Endothelial cell of umbilical vein (primary cell): ENCODE data around the gene RTN1. TPM values are rescaled to one million over a fixed set of nuclear protein-coding genes. Genes with fewer than 3 reads are reported as not detected.

ENCODE experiments used
- BruUV-seq: library from RNA; stranded (reverse); fragments of 400-500 nt; replicated peaks from 2 replicates; lab custom pipeline; 2021; lab: Mats Ljungman, UMichigan
- CTCF ChIA-PET: fragments of 300-600, 350-600 bp; sonication (Branson Sonifier 250); formaldehyde crosslinking; loops from one replicate; lab custom pipeline; 2021; ENCODE audit warnings: antibody characterized with exemption, inconsistent platforms; lab: Charles Lee
- POLR2A ChIA-PET: fragments of 300-600, 350-600 bp; sonication (Branson Sonifier 250); formaldehyde crosslinking; loops from one replicate; lab custom pipeline; 2021; ENCODE audit warnings: antibody characterized with exemption, inconsistent platforms; lab: Charles Lee
- DNase-seq: peaks from one replicate; pipeline ENCODE4 v3.0.0-alpha.2; 2011; ENCODE audit warnings: low read depth, low spot score
- FAIRE-seq: peaks from 2 replicates; lab custom pipeline; 2011; peaks lifted over from hg19 to GRCh38; lab: Jason Lieb, UNC
- H2AFZ ChIP-seq: 2 replicates; pipeline ENCODE4 v1.6.0; 2012; ENCODE audit warnings: low read depth, low read length, control low read depth, inconsistent platforms
- H3K27ac ChIP-seq: 2 replicates; pipeline ENCODE4 v1.5.1; 2011; ENCODE audit warnings: low read depth, mild to moderate bottlenecking, control low read depth, low read length, moderate library complexity; ENCODE audit not compliant: insufficient read depth
- H3K27me3 ChIP-seq, 2 experiments: 2 replicates each; pipeline versions ENCODE4 v1.6.0 to v1.6.1; 2011; ENCODE audit warnings: low read length in 2 of 2, mixed read lengths in 1 of 2; ENCODE audit not compliant: control insufficient read depth in 2 of 2, insufficient read depth in 2 of 2
- H3K36me3 ChIP-seq, 2 experiments: 2 replicates in 1 of 2; 3 replicates in 1 of 2; pipeline ENCODE4 v1.5.1; 2011; ENCODE audit warnings: low read length in 2 of 2, mild to moderate bottlenecking in 1 of 2, moderate library complexity in 1 of 2; ENCODE audit not compliant: control insufficient read depth in 2 of 2, insufficient read depth in 2 of 2; ENCODE audit errors: extremely low read depth in 1 of 2
- H3K4me1 ChIP-seq: 3 replicates; pipeline ENCODE4 v1.5.1; 2011; ENCODE audit warnings: mild to moderate bottlenecking, low read length; ENCODE audit not compliant: control insufficient read depth, insufficient read depth; ENCODE audit errors: extremely low read depth
- H3K4me2 ChIP-seq: 2 replicates; pipeline ENCODE4 v1.6.1; 2011; ENCODE audit warnings: low read length, control low read depth, mixed read lengths; ENCODE audit not compliant: insufficient read depth
- H3K4me3 ChIP-seq, 3 experiments: fragments of 200-600 bp in 1 of 3; sonication (generic), shearing (Covaris generic) in 1 of 3; replicated peaks in 1 of 3; 2 replicates each; pipeline ENCODE4 v1.5.1; 2011 to 2016; ENCODE audit warnings: control low read depth in 3 of 3, low read length in 3 of 3, mild to moderate bottlenecking in 2 of 3, inconsistent platforms in 1 of 3, low read depth in 1 of 3, moderate library complexity in 1 of 3; ENCODE audit not compliant: insufficient read depth in 1 of 3
- H3K79me2 ChIP-seq: 2 replicates; pipeline ENCODE4 v1.6.0; 2012; ENCODE audit warnings: low read length, inconsistent platforms; ENCODE audit not compliant: control insufficient read depth, insufficient read depth
- H3K9ac ChIP-seq: replicated peaks from 2 replicates; pipeline ENCODE3; 2011; ENCODE audit warnings: low read length, control low read depth; ENCODE audit not compliant: insufficient read depth; ENCODE audit errors: extremely low read depth
- H3K9me1 ChIP-seq: replicated peaks from 3 replicates; pipeline ENCODE4 v1.6.0; 2011; ENCODE audit warnings: mild to moderate bottlenecking, low read length; ENCODE audit not compliant: control insufficient read depth, insufficient read depth; ENCODE audit errors: extremely low read depth
- H3K9me3 ChIP-seq: replicated peaks from 2 replicates; pipeline ENCODE4 v1.5.1; 2012; ENCODE audit warnings: low read length, inconsistent platforms; ENCODE audit not compliant: control insufficient read depth, insufficient read depth
- H4K20me1 ChIP-seq: replicated peaks from 2 replicates; pipeline ENCODE3; 2011; ENCODE audit warnings: mild to moderate bottlenecking, low read length; ENCODE audit not compliant: control insufficient read depth, insufficient read depth; ENCODE audit errors: extremely low read depth
- CTCF ChIP-seq, 2 donors: IDR thresholded peaks; 1 replicate in 1 of 2; 2 replicates in 1 of 2; pipeline ENCODE4 v1.5.1; 2011; ENCODE audit warnings: low read length in 2 of 2, mild to moderate bottlenecking in 2 of 2, moderate library complexity in 2 of 2, control low read depth in 1 of 2, inconsistent platforms in 1 of 2, low read depth in 1 of 2; ENCODE audit not compliant: insufficient read depth in 1 of 2; ENCODE audit errors: extremely low read depth in 1 of 2
- EZH2 ChIP-seq: IDR thresholded peaks from 2 replicates; pipeline ENCODE4 v1.6.1; 2012; ENCODE audit warnings: borderline replicate concordance, low read depth, mild to moderate bottlenecking, moderate library complexity, low read length, inconsistent platforms; ENCODE audit not compliant: severe bottlenecking
- FOS ChIP-seq: IDR thresholded peaks from 2 replicates; pipeline ENCODE4 v1.6.1; 2011; ENCODE audit warnings: mild to moderate bottlenecking, low read length, moderate library complexity, borderline replicate concordance; ENCODE audit not compliant: insufficient read depth
- GATA2 ChIP-seq: IDR thresholded peaks from 2 replicates; pipeline ENCODE4 v1.7.0; 2011; ENCODE audit warnings: low read depth, mild to moderate bottlenecking, moderate library complexity, mixed read lengths, low read length; ENCODE audit not compliant: insufficient read length, insufficient read depth
- JUN ChIP-seq: IDR thresholded peaks from 2 replicates; pipeline ENCODE4 v1.6.1; 2011; ENCODE audit warnings: borderline replicate concordance, low read depth; ENCODE audit not compliant: insufficient read length, insufficient read depth
- MAX ChIP-seq: IDR thresholded peaks from 2 replicates; pipeline ENCODE4 v1.6.1; 2011; ENCODE audit not compliant: insufficient read depth, insufficient read length
- MYC ChIP-seq: IDR thresholded peaks from one replicate; pipeline ENCODE4 v1.6.1; 2011; ENCODE audit warnings: mild to moderate bottlenecking, low read depth, low read length
- POLR2A ChIP-seq: IDR thresholded peaks from 2 replicates; pipeline ENCODE4 v1.6.1; 2012; ENCODE audit warnings: low read depth, mild to moderate bottlenecking, control low read depth, low read length
- POLR2AphosphoS5 ChIP-seq: IDR thresholded peaks from 2 replicates; pipeline ENCODE4 v1.6.1; 2012; ENCODE audit warnings: low read depth, mild to moderate bottlenecking, control low read depth, low read length, moderate library complexity; ENCODE audit not compliant: insufficient read depth
- dilution Hi-C: fragments of 300-500 bp; cut with MboI; formaldehyde crosslinking; loops from one replicate; pipeline ENCODE4 v1.15.0; 2019; ENCODE audit warnings: low sequenced_read_pairs; ENCODE audit not compliant: extremely low pct_ligation_motif_present
- intact Hi-C: fragments of 100-400 bp; cut with micrococcal nuclease; formaldehyde crosslinking; loops from one replicate; pipeline ENCODE4 v1.10.0; 2022
- polyA plus RNA-seq, 4 experiments: library from polyadenylated mRNA; depleted of rRNA in 3 of 4; stranded (reverse) in 3 of 4; unstranded in 1 of 4; fragments of >200 nt; gene quantifications; 2 replicates each; pipeline versions ENCODE4 v1.2.1 to v1.2.3, GENCODE V29; 2011 to 2012; ENCODE audit warnings: missing spikeins in 1 of 4
- total RNA-seq: library from RNA; stranded (reverse); gene quantifications from 2 replicates; pipeline ENCODE4 v1.2.3, GENCODE V29; 2021

RTN1 gene
- total and polyA plus RNA-seq, 2 donors (not counting 3 experiments of a cell fraction or from before 2014, with no cell fraction given) = 0.10 to 0.29 TPM

- no TSS peak for BruUV-seq
- H3K9me3 ChIP-seq = no peaks in the 10 kb centered on the region
These were observed 195.2 kb downstream of the RTN1 start for GRCh38 chr14:59675394-59675793.

More at GRCh38 chr14:59675394-59675793, 195.2 kb downstream of the RTN1 start:
- H3K4me2 ChIP-seq = no peak overlapping the region
- H2AFZ ChIP-seq = no peak overlapping the region
- no peak overlapping the region for H3K4me3 ChIP-seq
- ChIA-PET POLR2A (no interaction called here), CTCF (interaction anchor here (3.6 kb wide), 1 partner anchor 13 kb away, joined by 13 read pairs; no protein-coding TSS in a partner anchor)
- TF ChIP-seq POLR2AphosphoS5 (no peak), GATA2 (no peak), MYC (no peak), FOS (no peak), MAX (no peak), CTCF (IDR thresholded peaks at IDR 0.05; ENCODE audit: extremely low read depth in 1 of 2, insufficient read depth in 1 of 2, low read depth in 1 of 2, low read length in 2 of 2) (no peak), POLR2A (no peak), JUN (no peak), EZH2 (no peak)
- peaks cover 0 to 3% of the 10 kb centered on the region in 2 experiments for H3K27me3 ChIP-seq
- H3K9me1 ChIP-seq = no peaks in the 10 kb centered on the region
- FAIRE-seq (no peak), DNase-seq (no peak)
- no peaks in the 10 kb centered on the region for H4K20me1 ChIP-seq
- intact Hi-C loops (no loop called here), dilution Hi-C loops (no loop called here)
- no peak overlapping the region for H3K9ac ChIP-seq
- H3K27ac ChIP-seq = no peak overlapping the region
- H3K79me2 ChIP-seq = no peaks in the 10 kb centered on the region
- no peaks in the 10 kb centered on the region for H3K36me3 ChIP-seq
- no peaks in the 10 kb centered on the region for H3K4me1 ChIP-seq
